GM18909 (cell line): ENCODE data around the gene HUNK.
"Not testable (repeated sequence)": the region's sequence is repeated elsewhere in the genome, so short reads cannot be mapped to it uniquely, and the experiment has no call there.

Experiments
- ATAC-seq: cut with Tn5 transposase; IDR thresholded peaks from one replicate; pipeline ENCODE4 v1.9.1; 2021; ENCODE audit warnings: mild to moderate bottlenecking; ENCODE audit not compliant: unreplicated experiment, poor library complexity

Gene HUNK

GRCh38 chr21:32035617-32036016 is 162.8 kb downstream of the HUNK start:
- no peak for ATAC-seq

DNA sequence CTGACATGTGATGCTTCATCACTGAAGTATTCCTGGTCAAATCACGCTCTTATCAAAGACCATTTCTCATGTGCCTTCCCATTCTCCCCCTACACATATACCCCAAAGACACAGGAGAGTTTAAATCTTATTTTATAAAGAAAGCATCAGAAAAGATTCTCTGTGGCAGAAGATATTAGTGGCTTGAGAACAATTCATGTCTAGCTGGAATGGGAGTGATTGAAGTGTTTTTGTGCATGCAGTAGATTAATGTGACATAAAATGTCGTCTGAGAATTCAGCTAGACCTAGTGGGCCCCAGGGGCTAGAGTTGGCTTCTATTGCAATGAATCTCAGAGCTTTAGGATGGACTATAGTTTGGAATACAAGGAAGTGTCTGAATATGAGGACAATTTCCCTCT is 163.9 kb downstream of the HUNK start:
- no peak for ATAC-seq

DNA sequence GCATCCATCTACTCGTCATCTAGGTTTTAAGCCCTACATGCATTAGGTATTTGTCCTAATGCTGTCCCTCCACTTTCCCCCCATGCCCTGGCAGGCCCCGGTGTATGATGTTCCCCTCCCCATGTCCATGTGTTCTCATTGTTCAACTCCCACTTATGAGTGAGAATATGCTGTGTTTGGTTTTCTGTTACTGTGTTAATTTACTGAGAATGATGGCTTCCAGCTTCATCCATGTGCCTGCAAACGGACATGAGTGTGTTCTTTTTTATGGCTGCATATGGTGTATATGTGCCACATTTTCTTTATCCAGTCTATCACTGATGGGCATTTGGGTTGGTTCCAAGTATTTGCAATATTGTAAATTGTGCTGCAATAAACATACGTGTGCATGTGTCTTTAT is 165.9 kb downstream of the HUNK start:
- not testable (repeated sequence) for ATAC-seq

- ATAC-seq, result no peak
These were observed 170.6 kb downstream of the HUNK start for GRCh38 chr21:32043458-32043857.

GRCh38 chr21:32044205-32045180 is 171.7 kb downstream of the HUNK start:
- no peak for ATAC-seq

DNA sequence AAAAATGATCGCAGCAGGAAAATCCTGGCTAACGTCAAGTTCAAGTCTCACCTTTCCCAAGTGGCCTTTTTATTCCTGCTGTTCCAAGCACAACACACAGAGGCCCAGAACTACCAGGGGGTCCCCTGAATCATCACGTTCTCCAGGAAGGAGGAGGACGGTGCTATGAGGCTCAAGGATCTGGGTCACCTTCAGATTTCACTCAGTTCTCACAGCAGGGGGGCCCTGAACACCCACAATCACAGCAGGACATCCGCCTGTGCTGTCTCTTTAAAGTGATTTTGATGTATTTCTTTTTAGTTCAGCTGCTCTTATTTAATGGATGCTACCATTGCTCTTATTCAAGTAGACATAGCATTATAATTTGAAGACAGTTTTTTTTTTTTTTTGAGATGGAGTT is 173.4 kb downstream of the HUNK start:
- ATAC-seq, result no peak

- no peak for ATAC-seq
These were observed 175.5 kb downstream of the HUNK start for GRCh38 chr21:32048353-32048752.
